SK-N-SH treated with all-trans-retinoic acid at 6 μM for 48 hours (cell line): Measurements from ENCODE around the gene SCAP.

Source experiments
- ARNTL ChIP-seq: fragments of 450-650 bp; formaldehyde crosslinking; IDR thresholded peaks from 2 replicates; pipeline ENCODE4 v1.5.0; 2020; ENCODE audit warnings: low read depth, mild to moderate bottlenecking, moderate library complexity, borderline replicate concordance
- BACH2 ChIP-seq: fragments of 250-450 bp; sonication (Bioruptor Pico); IDR thresholded peaks from 2 replicates; pipeline ENCODE4 v1.9.0; 2021; ENCODE audit warnings: mild to moderate bottlenecking, borderline replicate concordance
- CREB5 ChIP-seq: fragments of 250-450 bp; sonication (Bioruptor Pico); IDR thresholded peaks from 2 replicates; pipeline ENCODE4 v1.5.1; 2020; ENCODE audit warnings: low read depth, mild to moderate bottlenecking, moderate library complexity
- ESRRG ChIP-seq: fragments of 250-450 bp; sonication (Bioruptor Pico); IDR thresholded peaks from 2 replicates; pipeline ENCODE4 v1.6.1; 2021; ENCODE audit warnings: mild to moderate bottlenecking
- GLIS3 ChIP-seq: fragments of 250-450 bp; sonication (Bioruptor Pico); IDR thresholded peaks from 2 replicates; pipeline ENCODE4 v1.5.0; 2020; ENCODE audit warnings: mild to moderate bottlenecking, moderate library complexity
- OSR1 ChIP-seq: fragments of 250-450 bp; sonication (Bioruptor Pico); IDR thresholded peaks from 2 replicates; pipeline ENCODE4 v1.8.0; 2022; ENCODE audit warnings: moderate library complexity, mild to moderate bottlenecking, inconsistent platforms
- RARB ChIP-seq: fragments of 250-450 bp; sonication (Bioruptor Pico); IDR thresholded peaks from 2 replicates; pipeline ENCODE4 v1.8.0; 2021; ENCODE audit warnings: mild to moderate bottlenecking, moderate library complexity
- SNAI2 ChIP-seq: fragments of 250-450 bp; sonication (Bioruptor Pico); IDR thresholded peaks from 2 replicates; pipeline ENCODE4 v1.5.0; 2020; ENCODE audit warnings: mild to moderate bottlenecking, moderate library complexity
- TCF4 ChIP-seq: fragments of 250-450 bp; sonication (Bioruptor Pico); IDR thresholded peaks from 2 replicates; pipeline ENCODE4 v1.8.0; 2021; ENCODE audit warnings: mild to moderate bottlenecking, moderate library complexity, borderline replicate concordance
- ZFP3 ChIP-seq: fragments of 250-450 bp; sonication (Bioruptor Pico); IDR thresholded peaks from 2 replicates; pipeline ENCODE4 v1.5.0; 2020; ENCODE audit warnings: mild to moderate bottlenecking, moderate library complexity
- ZFP30 ChIP-seq: fragments of 450-650 bp; formaldehyde crosslinking; IDR thresholded peaks from 2 replicates; pipeline ENCODE4 v1.5.0; 2022; ENCODE audit warnings: mild to moderate bottlenecking, moderate library complexity
- TF ChIP-seq, protein P1 (sequence below): fragments of 250-450 bp; sonication (Bioruptor Pico); IDR thresholded peaks from 2 replicates; pipeline ENCODE4 v1.8.0; 2020; ENCODE audit warnings: mild to moderate bottlenecking, moderate library complexity, borderline replicate concordance

GRCh38 chr3:47421741-47422649 lies 53.7 kb downstream of the SCAP start:
- no peak for TF ChIP-seq RARB (CRISPR knock-in tag)
- no peak for TF ChIP-seq BACH2 (CRISPR knock-in tag)
- no peak for TF ChIP-seq CREB5 (CRISPR knock-in tag)
- no peak for TF ChIP-seq ESRRG (CRISPR knock-in tag)
- TF ChIP-seq ARNTL (CRISPR knock-in tag), result no peak
- no peak for TF ChIP-seq TCF4 (CRISPR knock-in tag)
- TF ChIP-seq GLIS3 (CRISPR knock-in tag), result no peak
- TF ChIP-seq, protein P1, sequence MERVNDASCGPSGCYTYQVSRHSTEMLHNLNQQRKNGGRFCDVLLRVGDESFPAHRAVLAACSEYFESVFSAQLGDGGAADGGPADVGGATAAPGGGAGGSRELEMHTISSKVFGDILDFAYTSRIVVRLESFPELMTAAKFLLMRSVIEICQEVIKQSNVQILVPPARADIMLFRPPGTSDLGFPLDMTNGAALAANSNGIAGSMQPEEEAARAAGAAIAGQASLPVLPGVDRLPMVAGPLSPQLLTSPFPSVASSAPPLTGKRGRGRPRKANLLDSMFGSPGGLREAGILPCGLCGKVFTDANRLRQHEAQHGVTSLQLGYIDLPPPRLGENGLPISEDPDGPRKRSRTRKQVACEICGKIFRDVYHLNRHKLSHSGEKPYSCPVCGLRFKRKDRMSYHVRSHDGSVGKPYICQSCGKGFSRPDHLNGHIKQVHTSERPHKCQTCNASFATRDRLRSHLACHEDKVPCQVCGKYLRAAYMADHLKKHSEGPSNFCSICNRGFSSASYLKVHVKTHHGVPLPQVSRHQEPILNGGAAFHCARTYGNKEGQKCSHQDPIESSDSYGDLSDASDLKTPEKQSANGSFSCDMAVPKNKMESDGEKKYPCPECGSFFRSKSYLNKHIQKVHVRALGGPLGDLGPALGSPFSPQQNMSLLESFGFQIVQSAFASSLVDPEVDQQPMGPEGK (CRISPR knock-in tag), result no peak
- no peak for TF ChIP-seq OSR1 (CRISPR knock-in tag)
- no peak for TF ChIP-seq SNAI2 (CRISPR knock-in tag)
- no peak for TF ChIP-seq ZFP30 (CRISPR knock-in tag)
- TF ChIP-seq ZFP3 (CRISPR knock-in tag), result no peak
